Heart left ventricle (tissue), 16 donors: ENCODE data around the gene TMEM198. TPM values are rescaled to one million over a fixed set of nuclear protein-coding genes. Genes with fewer than 3 reads are reported as not detected.
A peak's percentile ranks its signal among the peaks of the same experiment; 100 is the strongest.

Source experiments
- ATAC-seq, 4 donors: fragments of 200-7000 bp; cut with Tn5 transposase; one replicate each; pipeline ENCODE4 v1.9.1; 2020 to 2022; ENCODE audit warnings: moderate library complexity in 4 of 4, mild to moderate bottlenecking in 3 of 4, moderate number of reproducible peaks in 1 of 4
- DNase-seq, 5 donors: peaks; one replicate each; pipeline ENCODE4 v3.0.0-alpha.2; 2020
- H3K27ac ChIP-seq, 12 donors: fragments of 200-600 bp; sonication (generic) in 4 of 12; one replicate each; pipeline versions ENCODE4 v1.5.0 to v1.8.0; 2016 to 2022; ENCODE audit warnings: mild to moderate bottlenecking in 2 of 12
- H3K27me3 ChIP-seq, 9 donors: fragments of 200-600 bp; sonication (generic) in 2 of 9; one replicate each; pipeline versions ENCODE4 v1.5.1 to v1.8.0; 2016 to 2022; ENCODE audit warnings: mild to moderate bottlenecking in 3 of 9
- H3K36me3 ChIP-seq, 9 donors: fragments of 200-600 bp; sonication (generic) in 2 of 9; one replicate each; pipeline versions ENCODE4 v1.5.0 to v1.8.0; 2018 to 2022; ENCODE audit warnings: mild to moderate bottlenecking in 2 of 9
- H3K4me1 ChIP-seq, 12 donors: fragments of 200-600 bp; sonication (generic) in 4 of 12; one replicate each; pipeline versions ENCODE4 v1.5.0 to v1.8.0; 2016 to 2022; ENCODE audit warnings: mild to moderate bottlenecking in 3 of 12
- H3K4me3 ChIP-seq, 12 donors: fragments of 200-600 bp; sonication (generic) in 4 of 12; one replicate each; pipeline versions ENCODE4 v1.5.0 to v1.8.0; 2017 to 2022; ENCODE audit warnings: mild to moderate bottlenecking in 9 of 12, moderate library complexity in 4 of 12
- H3K9me3 ChIP-seq, 12 donors: fragments of 200-600 bp; sonication (generic) in 4 of 12; one replicate each; pipeline versions ENCODE4 v1.5.0 to v1.8.0; 2016 to 2022; ENCODE audit warnings: mild to moderate bottlenecking in 1 of 12
- POLR2A ChIP-seq, 2 donors: fragments of 450-650 bp; IDR thresholded peaks; one replicate each; pipeline ENCODE4 v1.6.1; 2017; ENCODE audit warnings: antibody characterized with exemption in 2 of 2, mild to moderate bottlenecking in 2 of 2, moderate library complexity in 2 of 2
- WGBS, 4 donors: extraction: QIAGEN DNeasy Blood & Tissue Kit in 2 of 4; methylation state at CpG; one replicate each; pipeline versions ENCODE4 v1.1.5 to v1.1.7; 2013 to 2018; 5-methylcytosine and 5-hydroxymethylcytosine counted together
- intact Hi-C, 10 donors: fragments of 100-400 bp; cut with DNase I; formaldehyde crosslinking; loops; one replicate each; pipeline versions ENCODE4 v1.11.1 to v1.14.2; 2022
- polyA plus RNA-seq, 2 donors: library from polyadenylated mRNA; stranded (reverse); fragments of 200-250 nt; gene quantifications; one replicate each; pipeline ENCODE4 v1.2.3, GENCODE V29; 2013
- total RNA-seq, 9 donors: library from RNA; depleted of rRNA in 2 of 9; stranded (reverse); fragments of >200 nt in 2 of 9; fragmentation: NEBNext Ultra II Directional in 3 of 9; extraction: Animal tissue kit (Norgen Biotek cat#: 25700) in 3 of 9; gene quantifications; one replicate each; pipeline versions ENCODE4 v1.1.0 to v1.2.4, GENCODE V29; 2016 to 2023
- TF ChIP-seq, protein P1 (sequence below), 12 donors: fragments of 200-600 bp; sonication (generic) in 4 of 12; IDR thresholded peaks; one replicate each; pipeline versions ENCODE4 v1.5.0 to v1.8.0; 2018 to 2022; ENCODE audit warnings: antibody characterized with exemption in 12 of 12, mild to moderate bottlenecking in 5 of 12
- donor health status: ischemic (EF 13 %, LVEDD 7.1; RV severe dilation, severe dysfunction).
- donor health status: healthy with polysubstance abuse.
- donor health status: DM: no; HTN: yes; CAD: no.
- donor health status: DM: no; HTN: no; CAD: no.
- donor health status: ischemic (EF 25% LVEDD 6.9; RV normal size, moderate dysfunction).
- donor health status: ischemic (EF 25% LVEDD 5.7; RV mildly dilated, moderate dysfunction).
- donor health status: healthy.
- donor health status: DM: yes; HTN: yes; CAD: no.
- donor health status: ischemic (EF 35%, LVEDD 5.7; RV mildly dilated, moderate dysfunction).
- donor health status: nonischemic (EF 11% LVEDD 7.7; RV severe dilation, severe dysfunction).
- donor health status: DM: yes; HTN: yes; CAD: no.
- donor health status: PGD.
- donor health status: ischemic (EF 29% LVEDD 5.4; RV normal size, mild dysfunction).
- donor health status: nonischemic (EF 23%, LVEDD 6.1; RV moderate dilation, normal function).

Gene TMEM198
- total and polyA plus RNA-seq, 11 donors = 0.65 to 10.2 (median 2.3) TPM

DNA sequence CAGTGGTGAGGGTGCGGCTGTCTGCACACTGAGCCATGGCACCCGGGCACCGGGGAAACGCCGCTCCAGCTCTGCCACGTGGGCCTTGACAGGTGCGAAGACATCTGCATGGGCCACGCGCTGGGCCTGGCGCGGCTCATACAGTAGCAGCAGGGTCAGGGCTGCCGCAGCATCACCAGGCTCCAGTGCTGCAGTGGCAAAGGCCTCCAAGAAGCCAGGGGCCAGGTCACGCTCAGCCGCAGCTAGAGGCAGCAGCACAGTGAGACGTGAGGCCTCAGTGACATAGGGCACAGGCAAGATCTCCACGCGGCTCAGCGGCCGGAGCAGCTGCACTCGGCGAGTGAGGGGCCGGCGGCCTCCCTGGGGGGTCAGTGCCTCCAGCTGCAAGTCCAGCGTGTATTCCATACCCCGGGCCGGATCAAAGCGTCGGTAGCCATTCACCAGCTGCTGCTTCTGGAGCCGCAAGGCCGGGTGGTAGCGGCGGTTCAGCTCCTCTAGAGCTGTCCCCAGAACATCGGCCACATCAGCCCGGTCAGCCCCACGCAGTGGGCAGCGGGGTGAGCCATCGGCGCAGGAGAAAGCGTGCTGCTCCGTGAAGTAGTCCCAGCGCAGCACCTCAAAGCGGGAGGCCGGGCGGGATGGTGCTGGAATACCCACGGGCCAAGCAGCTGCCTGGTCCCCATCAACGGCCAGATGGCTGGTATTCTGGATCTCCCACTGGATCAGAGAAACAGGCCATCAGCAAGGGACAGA, 3.7 kb upstream of the TMEM198 start:
- H3K4me1 ChIP-seq = peaks cover 0 to 54% (median 30%) of the 10 kb centered on the region in 12 donors

DNA sequence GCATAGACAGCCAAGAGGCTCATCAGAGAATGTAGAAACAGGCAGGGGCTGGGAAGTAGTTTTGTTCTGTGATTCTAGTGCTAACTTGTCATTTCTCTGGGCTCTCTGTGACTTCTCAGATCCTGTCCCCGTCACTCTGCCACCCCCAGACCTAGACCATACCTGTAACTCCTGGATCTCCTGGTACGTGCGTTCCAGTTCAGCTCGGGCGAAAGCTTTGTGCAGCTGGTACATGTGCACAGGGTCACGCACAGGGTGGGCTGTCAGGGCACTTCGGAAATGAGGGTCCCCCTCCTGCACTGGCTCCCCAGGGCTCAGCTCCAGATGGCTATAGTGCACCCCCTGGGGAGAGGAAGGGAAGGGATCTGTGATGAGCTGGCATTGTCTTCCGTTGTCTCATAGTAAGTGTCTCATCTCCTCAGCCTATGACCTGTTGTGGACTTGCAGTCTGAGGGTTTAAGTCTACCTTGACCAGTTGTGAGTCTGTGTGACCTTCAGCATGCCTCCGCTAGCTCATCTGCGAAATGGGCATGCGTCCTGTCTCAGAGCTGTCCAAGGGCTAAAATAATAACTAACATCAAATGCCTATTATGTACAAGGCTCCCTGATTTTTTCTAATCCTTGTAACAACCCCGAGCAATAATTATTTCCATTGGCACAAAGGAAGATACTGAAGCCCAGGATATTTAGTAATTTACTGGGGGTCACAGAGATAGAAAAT, 2.9 kb upstream of the TMEM198 start:
- H3K27ac ChIP-seq = peak overlapping the region in 1 of 12 donors; percentile 91
- 86 to 92% (median 89%) methylated on average over 12 of the region's 12 CpGs for WGBS, 4 donors
- TF ChIP-seq POLR2A (IDR thresholded peaks at IDR 0.05) = no peak
- TF ChIP-seq, protein P1, sequence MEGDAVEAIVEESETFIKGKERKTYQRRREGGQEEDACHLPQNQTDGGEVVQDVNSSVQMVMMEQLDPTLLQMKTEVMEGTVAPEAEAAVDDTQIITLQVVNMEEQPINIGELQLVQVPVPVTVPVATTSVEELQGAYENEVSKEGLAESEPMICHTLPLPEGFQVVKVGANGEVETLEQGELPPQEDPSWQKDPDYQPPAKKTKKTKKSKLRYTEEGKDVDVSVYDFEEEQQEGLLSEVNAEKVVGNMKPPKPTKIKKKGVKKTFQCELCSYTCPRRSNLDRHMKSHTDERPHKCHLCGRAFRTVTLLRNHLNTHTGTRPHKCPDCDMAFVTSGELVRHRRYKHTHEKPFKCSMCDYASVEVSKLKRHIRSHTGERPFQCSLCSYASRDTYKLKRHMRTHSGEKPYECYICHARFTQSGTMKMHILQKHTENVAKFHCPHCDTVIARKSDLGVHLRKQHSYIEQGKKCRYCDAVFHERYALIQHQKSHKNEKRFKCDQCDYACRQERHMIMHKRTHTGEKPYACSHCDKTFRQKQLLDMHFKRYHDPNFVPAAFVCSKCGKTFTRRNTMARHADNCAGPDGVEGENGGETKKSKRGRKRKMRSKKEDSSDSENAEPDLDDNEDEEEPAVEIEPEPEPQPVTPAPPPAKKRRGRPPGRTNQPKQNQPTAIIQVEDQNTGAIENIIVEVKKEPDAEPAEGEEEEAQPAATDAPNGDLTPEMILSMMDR (IDR thresholded peaks at IDR 0.05) = no peak
- no peaks in the 10 kb centered on the region for H3K9me3 ChIP-seq
- intact Hi-C loops = loop anchor here in 7 of 10 donors (1.0 to 10.0 kb wide), 6 partner anchors 56 to 151 kb away; partner anchors contain the start of gene STK11IP (in 1 of the 7)
- H3K36me3 ChIP-seq = peaks cover 0 to 32% (median 27%) of the 10 kb centered on the region in 9 donors
- no peak overlapping the region for H3K4me3 ChIP-seq
- H3K4me1 ChIP-seq = peaks cover 0 to 54% (median 30%) of the 10 kb centered on the region in 12 donors
- no peak for ATAC-seq
- peaks cover 0 to 21% (median 0%) of the 10 kb centered on the region in 9 donors for H3K27me3 ChIP-seq
- DNase-seq = no peak

More for the DNA sequence above, 3.7 kb upstream of the TMEM198 start:
- Histone ChIP-seq H3K9me3 (no peaks in the 10 kb centered on the region), H3K27ac (no peak overlapping the region), H3K36me3 (peaks cover 0 to 32% (median 27%) of the 10 kb centered on the region in 9 donors), H3K4me3 (no peak overlapping the region), H3K27me3 (peaks cover 0 to 21% (median 0%) of the 10 kb centered on the region in 9 donors)
- TF ChIP-seq POLR2A (IDR thresholded peaks at IDR 0.05) = no peak
- TF ChIP-seq, protein P1 (IDR thresholded peaks at IDR 0.05) = no peak
- WGBS, 4 donors = 93 to 95% (median 94%) methylated on average over 31 to 46 of the region's 46 CpGs
- DNase-seq (no peak), ATAC-seq (no peak)
- intact Hi-C loops = loop anchor here in 8 of 10 donors (5.0 to 10.0 kb wide), 5 partner anchors 57 to 152 kb away; partner anchors contain the start of gene STK11IP (in 1 of the 8)

DNA sequence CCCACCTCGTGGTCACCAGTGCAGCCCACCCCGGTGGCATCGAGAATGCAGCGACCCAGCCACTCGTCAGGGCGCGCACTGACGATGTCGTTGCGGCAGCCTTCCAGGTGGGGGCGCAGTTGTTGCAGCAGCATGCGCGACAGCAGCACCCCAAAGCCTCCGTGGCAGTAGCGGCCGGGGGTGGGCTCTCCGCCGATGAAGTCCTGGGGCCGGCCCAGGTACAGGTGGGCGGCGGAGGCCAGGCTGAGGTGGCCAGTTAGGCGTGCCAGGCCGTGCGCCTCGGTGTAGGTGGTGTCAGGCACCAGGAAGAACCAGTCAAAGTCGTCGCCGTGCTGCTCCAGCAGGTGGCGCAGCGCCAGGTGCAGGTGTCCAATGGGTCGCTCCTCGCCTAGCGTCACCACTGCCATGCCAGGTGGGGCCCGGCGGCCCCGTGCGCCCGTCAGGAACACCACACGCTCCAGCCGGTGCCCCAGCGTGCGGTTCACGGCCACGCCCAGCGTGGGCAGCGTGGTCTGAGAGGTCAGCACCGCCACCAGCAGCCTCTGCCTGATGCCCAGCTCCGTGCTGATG, 2.1 kb upstream of the TMEM198 start:
- peak in 3 of 4 donors; percentile 2 to 5 (median 2) for ATAC-seq

More for the DNA sequence above, 2.1 kb upstream of the TMEM198 start:
- peaks cover 0 to 54% (median 30%) of the 10 kb centered on the region in 12 donors for H3K4me1 ChIP-seq
- 3 to 13% (median 11%) methylated on average over 4 to 48 of the region's 48 CpGs for WGBS, 4 donors
- peak; percentile 70 to 88 (median 81) for DNase-seq
- H3K9me3 ChIP-seq = no peaks in the 10 kb centered on the region
- TF ChIP-seq, protein P1 (IDR thresholded peaks at IDR 0.05) = peak; percentile 73 to 95 (median 84)
- TF ChIP-seq POLR2A (IDR thresholded peaks at IDR 0.05) = peak in 1 of 2 donors; percentile 19
- peaks cover 0 to 21% (median 0%) of the 10 kb centered on the region in 9 donors for H3K27me3 ChIP-seq
- intact Hi-C loops = loop anchor here (1.0 to 10.0 kb wide), 11 partner anchors 56 to 151 kb away; partner anchors contain the start of gene STK11IP (in 1 of the 10)
- H3K4me3 ChIP-seq = peak overlapping the region in 9 of 12 donors; percentile 16 to 92 (median 57)
- H3K27ac ChIP-seq = peak overlapping the region in 6 of 12 donors; percentile 24 to 94 (median 89)
- peaks cover 0 to 32% (median 27%) of the 10 kb centered on the region in 9 donors for H3K36me3 ChIP-seq
